Hepatocyte (in vitro differentiated cells): Measurements from ENCODE around the gene LY9.

ENCODE experiments used
- EZH2 ChIP-seq: fragments of 200-600 bp; sonication (generic); IDR thresholded peaks from 2 replicates; pipeline ENCODE4 v1.6.1; 2016; ENCODE audit warnings: antibody characterized with exemption, mild to moderate bottlenecking, borderline replicate concordance
- TF ChIP-seq, protein P1 (sequence below): fragments of 200-600 bp; sonication (generic); IDR thresholded peaks from 2 replicates; pipeline ENCODE4 v1.5.1; 2016; ENCODE audit warnings: antibody characterized with exemption, mild to moderate bottlenecking; ENCODE audit not compliant: poor library complexity

DNA sequence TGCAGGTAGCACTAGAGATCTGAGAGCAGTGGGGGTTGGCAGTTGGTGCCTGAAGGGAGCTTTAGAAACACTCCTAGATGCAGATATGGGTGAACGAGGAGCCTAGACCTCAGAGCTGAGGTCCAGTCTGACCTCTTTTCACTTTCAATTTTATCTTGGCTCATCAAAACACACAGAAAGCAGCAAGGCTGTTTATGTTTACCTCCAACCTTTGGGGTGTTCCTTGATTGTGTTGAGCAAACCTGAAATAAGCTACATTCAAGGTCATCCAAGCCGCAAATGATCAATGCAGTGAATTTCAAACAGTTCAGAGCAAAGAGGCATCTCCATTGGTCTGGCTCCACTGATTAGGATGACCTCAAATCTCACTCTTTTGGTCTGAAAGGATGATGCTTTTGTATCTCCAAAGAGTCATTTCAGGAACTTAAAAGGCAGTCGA is 1.3 kb downstream of the LY9 start:
- no peak for TF ChIP-seq EZH2
- TF ChIP-seq, protein P1, sequence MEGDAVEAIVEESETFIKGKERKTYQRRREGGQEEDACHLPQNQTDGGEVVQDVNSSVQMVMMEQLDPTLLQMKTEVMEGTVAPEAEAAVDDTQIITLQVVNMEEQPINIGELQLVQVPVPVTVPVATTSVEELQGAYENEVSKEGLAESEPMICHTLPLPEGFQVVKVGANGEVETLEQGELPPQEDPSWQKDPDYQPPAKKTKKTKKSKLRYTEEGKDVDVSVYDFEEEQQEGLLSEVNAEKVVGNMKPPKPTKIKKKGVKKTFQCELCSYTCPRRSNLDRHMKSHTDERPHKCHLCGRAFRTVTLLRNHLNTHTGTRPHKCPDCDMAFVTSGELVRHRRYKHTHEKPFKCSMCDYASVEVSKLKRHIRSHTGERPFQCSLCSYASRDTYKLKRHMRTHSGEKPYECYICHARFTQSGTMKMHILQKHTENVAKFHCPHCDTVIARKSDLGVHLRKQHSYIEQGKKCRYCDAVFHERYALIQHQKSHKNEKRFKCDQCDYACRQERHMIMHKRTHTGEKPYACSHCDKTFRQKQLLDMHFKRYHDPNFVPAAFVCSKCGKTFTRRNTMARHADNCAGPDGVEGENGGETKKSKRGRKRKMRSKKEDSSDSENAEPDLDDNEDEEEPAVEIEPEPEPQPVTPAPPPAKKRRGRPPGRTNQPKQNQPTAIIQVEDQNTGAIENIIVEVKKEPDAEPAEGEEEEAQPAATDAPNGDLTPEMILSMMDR, result no peak
